CD4-positive, alpha-beta T cell treated with Interleukin-17A for 4 hours (primary cell): ENCODE measurements around the gene RBM47.
"Not testable (repeated sequence)": the region's sequence is repeated elsewhere in the genome, so short reads cannot be mapped to it uniquely, and the experiment has no call there.

Experiments used
- DNase-seq: peaks from one replicate; pipeline ENCODE4 v3.0.0-alpha.2; 2020; ENCODE audit warnings: mixed read lengths

The RBM47 gene

GRCh38 chr4:40524366-40525041, 105.2 kb downstream of the RBM47 start:
- no peak for DNase-seq

GRCh38 chr4:40523581-40523980, 106.1 kb downstream of the RBM47 start:
- no peak for DNase-seq

- no peak for DNase-seq
These were observed 107.7 kb downstream of the RBM47 start for GRCh38 chr4:40521957-40522356.

GRCh38 chr4:40520533-40520932, 109.1 kb downstream of the RBM47 start:
- DNase-seq = no peak

GRCh38 chr4:40517081-40517480, 112.6 kb downstream of the RBM47 start:
- not testable (repeated sequence) for DNase-seq

- no peak for DNase-seq
These were observed 113.0 kb downstream of the RBM47 start for GRCh38 chr4:40516651-40517050.

GRCh38 chr4:40515398-40516293, 114.0 kb downstream of the RBM47 start:
- no peak for DNase-seq

- DNase-seq = no peak
These were observed 114.6 kb downstream of the RBM47 start for GRCh38 chr4:40515037-40515397.

- no peak for DNase-seq
These were observed 115.1 kb downstream of the RBM47 start for GRCh38 chr4:40514497-40514951.

- no peak for DNase-seq
These were observed 118.5 kb downstream of the RBM47 start for GRCh38 chr4:40511036-40511614.

GRCh38 chr4:40507977-40508376, 121.7 kb downstream of the RBM47 start:
- peak; percentile 10 for DNase-seq

- DNase-seq = no peak
These were observed 123.2 kb downstream of the RBM47 start for GRCh38 chr4:40506492-40506891.

- no peak for DNase-seq
These were observed 123.6 kb downstream of the RBM47 start for GRCh38 chr4:40506066-40506465.

- DNase-seq = peak; percentile 20
These were observed 126.7 kb downstream of the RBM47 start for GRCh38 chr4:40502934-40503333.

GRCh38 chr4:40502220-40502619, 127.4 kb downstream of the RBM47 start:
- DNase-seq = no peak

GRCh38 chr4:40500781-40501180, 128.9 kb downstream of the RBM47 start:
- DNase-seq = no peak

- no peak for DNase-seq
These were observed 136.5 kb downstream of the RBM47 start for GRCh38 chr4:40493160-40493559.

GRCh38 chr4:40492691-40493090, 137.0 kb downstream of the RBM47 start:
- no peak for DNase-seq

GRCh38 chr4:40490481-40490880, 139.2 kb downstream of the RBM47 start:
- no peak for DNase-seq

- DNase-seq = no peak
These were observed 139.7 kb downstream of the RBM47 start for GRCh38 chr4:40489961-40490360.

GRCh38 chr4:40486534-40486933, 143.1 kb downstream of the RBM47 start:
- DNase-seq = no peak

- DNase-seq = no peak
These were observed 145.1 kb downstream of the RBM47 start for GRCh38 chr4:40484346-40485090.
